Measurements from ENCODE around the gene STAC3. TPM values are rescaled to one million over a fixed set of nuclear protein-coding genes. Genes with fewer than 3 reads are reported as not detected.

STAC3 gene
- total RNA-seq, 1 donor from 2014 or later, result 6.0 TPM

DNA sequence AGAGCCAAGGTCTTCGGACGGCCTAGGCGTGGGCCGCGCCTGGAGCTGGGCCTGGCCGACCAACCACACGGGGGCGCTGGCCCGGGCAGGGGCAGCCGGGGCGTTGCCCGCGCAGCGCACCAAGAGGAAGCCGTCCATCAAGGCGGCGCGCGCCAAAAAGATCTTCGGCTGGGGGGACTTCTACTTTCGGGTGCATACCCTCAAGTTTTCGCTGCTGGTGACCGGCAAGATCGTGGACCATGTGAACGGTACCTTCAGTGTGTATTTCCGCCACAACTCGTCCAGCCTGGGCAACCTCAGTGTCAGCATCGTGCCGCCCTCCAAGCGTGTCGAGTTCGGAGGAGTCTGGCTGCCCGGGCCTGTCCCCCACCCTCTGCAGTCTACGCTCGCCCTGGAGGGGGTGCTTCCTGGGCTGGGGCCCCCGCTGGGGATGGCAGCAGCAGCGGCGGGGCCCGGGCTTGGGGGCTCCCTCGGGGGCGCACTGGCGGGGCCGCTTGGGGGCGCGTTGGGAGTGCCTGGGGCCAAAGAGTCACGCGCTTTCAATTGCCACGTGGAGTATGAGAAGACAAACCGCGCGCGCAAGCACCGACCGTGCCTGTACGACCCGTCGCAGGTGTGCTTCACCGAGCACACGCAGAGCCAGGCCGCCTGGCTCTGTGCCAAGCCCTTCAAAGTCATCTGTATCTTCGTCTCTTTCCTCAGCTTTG is 25.9 kb downstream of the STAC3 start:
- TF ChIP-seq, protein P1, sequence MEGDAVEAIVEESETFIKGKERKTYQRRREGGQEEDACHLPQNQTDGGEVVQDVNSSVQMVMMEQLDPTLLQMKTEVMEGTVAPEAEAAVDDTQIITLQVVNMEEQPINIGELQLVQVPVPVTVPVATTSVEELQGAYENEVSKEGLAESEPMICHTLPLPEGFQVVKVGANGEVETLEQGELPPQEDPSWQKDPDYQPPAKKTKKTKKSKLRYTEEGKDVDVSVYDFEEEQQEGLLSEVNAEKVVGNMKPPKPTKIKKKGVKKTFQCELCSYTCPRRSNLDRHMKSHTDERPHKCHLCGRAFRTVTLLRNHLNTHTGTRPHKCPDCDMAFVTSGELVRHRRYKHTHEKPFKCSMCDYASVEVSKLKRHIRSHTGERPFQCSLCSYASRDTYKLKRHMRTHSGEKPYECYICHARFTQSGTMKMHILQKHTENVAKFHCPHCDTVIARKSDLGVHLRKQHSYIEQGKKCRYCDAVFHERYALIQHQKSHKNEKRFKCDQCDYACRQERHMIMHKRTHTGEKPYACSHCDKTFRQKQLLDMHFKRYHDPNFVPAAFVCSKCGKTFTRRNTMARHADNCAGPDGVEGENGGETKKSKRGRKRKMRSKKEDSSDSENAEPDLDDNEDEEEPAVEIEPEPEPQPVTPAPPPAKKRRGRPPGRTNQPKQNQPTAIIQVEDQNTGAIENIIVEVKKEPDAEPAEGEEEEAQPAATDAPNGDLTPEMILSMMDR (IDR thresholded peaks at IDR 0.05), result peak; percentile 65
- Histone ChIP-seq H3K4me1 (peaks cover 20% of the 10 kb centered on the region), H3K27me3 (peaks cover 69% of the 10 kb centered on the region), H3K27ac (no peak overlapping the region), H3K9me3 (no peaks in the 10 kb centered on the region), H3K4me3 (no peak overlapping the region), H3K36me3 (no peaks in the 10 kb centered on the region)
- peak; percentile 85 for DNase-seq
- peak; percentile 83 for ATAC-seq
- intact Hi-C loops (cut with DNase I), result no loop called here

DNA sequence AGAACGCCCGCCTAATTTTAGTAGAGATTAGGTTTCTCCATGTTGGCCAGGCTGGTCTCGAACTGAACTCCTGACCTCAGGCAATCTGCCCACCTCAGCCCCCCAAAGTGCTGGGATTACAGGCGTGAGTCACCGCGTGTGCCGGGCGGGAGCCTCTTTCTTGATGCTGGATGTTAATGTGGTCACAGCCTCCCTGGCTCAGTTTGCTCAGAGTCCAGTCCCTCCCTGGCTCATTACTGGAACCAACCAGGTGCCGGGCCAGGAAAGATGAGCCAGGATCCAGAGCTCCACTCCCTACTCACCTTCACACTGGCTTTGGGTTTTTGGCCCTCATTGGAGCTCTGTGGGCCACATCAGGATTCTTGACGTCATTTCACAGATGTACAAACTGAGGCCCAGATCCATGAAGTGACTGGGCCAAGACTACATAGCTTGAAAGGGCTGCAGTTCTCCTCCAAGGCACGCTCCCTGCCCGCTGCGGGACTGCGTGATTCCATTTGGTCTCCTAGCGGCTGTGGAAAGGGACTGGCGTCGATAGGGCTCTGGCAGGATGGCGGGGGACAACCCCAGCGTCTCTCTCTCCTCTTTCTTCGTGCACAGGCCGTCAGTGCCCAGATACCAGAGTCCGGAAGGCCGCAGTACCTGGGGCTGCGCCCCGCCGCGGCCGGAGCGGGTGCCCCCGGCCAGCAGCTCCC is 26.6 kb downstream of the STAC3 start:
- Histone ChIP-seq H3K27me3 (peaks cover 76% of the 10 kb centered on the region), H3K36me3 (no peaks in the 10 kb centered on the region), H3K4me1 (peaks cover 18% of the 10 kb centered on the region), H3K4me3 (no peak overlapping the region), H3K9me3 (no peaks in the 10 kb centered on the region), H3K27ac (no peak overlapping the region)
- no peak for DNase-seq
- intact Hi-C loops (cut with DNase I), result no loop called here
- ATAC-seq, result no peak
- TF ChIP-seq, protein P1 (IDR thresholded peaks at IDR 0.05), result no peak

DNA sequence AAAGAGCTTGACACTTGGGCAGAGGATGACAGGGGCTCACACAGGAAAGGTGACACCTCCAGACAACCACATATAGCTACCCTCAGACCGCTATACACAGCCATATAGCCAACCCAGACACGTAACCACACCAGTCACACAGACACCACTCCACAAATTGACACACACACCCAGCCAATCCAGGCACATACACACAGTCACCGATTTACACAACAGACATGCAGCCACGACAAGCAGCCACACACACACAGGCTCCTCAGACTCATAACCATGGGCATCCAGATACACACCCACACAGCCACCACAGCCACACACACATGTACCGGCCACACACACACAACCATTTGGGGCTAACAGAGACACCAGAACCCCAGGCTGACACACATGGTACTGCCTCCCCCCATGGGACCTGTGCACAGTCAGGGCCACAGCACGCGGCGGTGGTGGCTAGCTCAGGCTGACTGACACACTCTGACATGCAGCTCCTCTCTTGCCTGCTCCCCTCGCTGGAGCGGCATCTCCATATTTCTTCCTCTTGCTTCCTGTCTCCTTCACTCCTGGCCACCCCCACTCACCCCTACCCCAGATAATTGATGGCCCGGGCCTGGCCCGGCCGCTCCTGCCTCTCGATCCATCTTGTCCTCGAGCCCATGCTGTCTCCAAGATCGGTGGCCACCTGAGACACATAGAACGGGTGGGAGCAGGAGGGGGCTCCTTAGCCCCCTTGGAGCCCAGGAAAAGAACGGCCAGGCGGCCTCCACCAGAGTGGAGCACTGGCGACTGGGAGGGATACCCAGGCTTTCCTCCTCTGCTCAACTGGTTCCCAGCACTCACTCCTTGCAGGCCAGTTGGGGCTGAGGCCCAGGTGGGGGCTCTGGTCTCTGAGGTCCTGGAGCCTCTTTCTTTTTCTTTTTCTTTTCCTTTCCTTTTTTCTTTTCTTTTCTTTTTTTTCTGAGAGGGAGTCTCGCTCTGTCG is 27.5 kb downstream of the STAC3 start:
- H3K27ac ChIP-seq, result no peak overlapping the region
- H3K36me3 ChIP-seq, result no peaks in the 10 kb centered on the region
- no peak for DNase-seq
- no peak for ATAC-seq
- no peak overlapping the region for H3K4me3 ChIP-seq
- intact Hi-C loops (cut with DNase I), result no loop called here
- H3K27me3 ChIP-seq, result peaks cover 85% of the 10 kb centered on the region
- TF ChIP-seq, protein P1 (IDR thresholded peaks at IDR 0.05), result no peak
- peaks cover 11% of the 10 kb centered on the region for H3K4me1 ChIP-seq
- no peaks in the 10 kb centered on the region for H3K9me3 ChIP-seq

DNA sequence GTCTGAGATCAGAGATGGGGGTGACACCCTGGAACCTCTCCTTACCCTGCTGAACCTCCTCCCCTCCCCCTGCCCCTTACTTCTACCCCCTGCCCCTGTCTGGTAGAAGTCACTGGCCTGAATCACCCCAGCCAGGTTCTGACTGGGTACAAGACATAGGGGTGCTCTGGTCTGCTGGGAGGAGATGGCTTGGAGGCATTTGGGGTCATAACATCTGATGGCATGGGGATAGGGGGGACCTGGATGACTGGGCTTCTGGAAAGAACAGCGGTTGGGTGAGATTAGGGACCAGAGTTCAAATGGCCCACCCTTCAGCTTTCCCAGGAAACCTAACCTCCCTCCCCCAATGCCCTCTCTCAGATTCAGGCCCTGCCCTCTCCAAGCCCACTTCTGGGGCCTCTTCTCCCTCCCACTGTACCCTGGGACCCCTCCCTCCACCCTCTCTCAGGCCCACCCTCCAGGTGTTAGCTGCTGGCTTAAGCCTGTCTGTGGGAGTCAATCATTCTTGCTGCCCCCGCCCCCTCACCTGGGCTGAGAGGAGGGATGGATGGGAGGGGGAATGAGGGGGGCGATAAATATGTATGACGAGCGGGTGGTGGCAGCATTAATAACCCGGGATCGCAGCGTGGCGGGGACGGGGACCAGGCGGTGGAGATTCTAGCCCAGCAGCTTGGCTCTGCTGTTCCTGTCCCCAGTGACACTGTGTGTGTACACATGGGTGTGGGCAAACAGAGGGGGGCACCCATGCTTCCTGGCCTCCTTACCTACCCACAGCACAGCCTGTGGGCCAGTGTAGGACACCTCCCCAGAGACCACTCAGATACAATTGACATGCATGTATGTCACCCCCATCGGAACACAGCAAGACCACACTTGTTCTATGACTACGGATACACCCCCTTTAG is 28.4 kb downstream of the STAC3 start:
- Histone ChIP-seq H3K27me3 (peaks cover 95% of the 10 kb centered on the region), H3K36me3 (no peaks in the 10 kb centered on the region), H3K27ac (no peak overlapping the region), H3K4me3 (no peak overlapping the region), H3K4me1 (peaks cover 12% of the 10 kb centered on the region), H3K9me3 (no peaks in the 10 kb centered on the region)
- TF ChIP-seq, protein P1 (IDR thresholded peaks at IDR 0.05), result no peak
- DNase-seq (no peak), ATAC-seq (no peak)
- intact Hi-C loops (cut with DNase I), result no loop called here
